Heart left ventricle (tissue), 16 donors: ENCODE measurements around the gene C10orf120. TPM values are rescaled to one million over a fixed set of nuclear protein-coding genes. Genes with fewer than 3 reads are reported as not detected.

Source experiments
- ATAC-seq, 4 donors: fragments of 200-7000 bp; cut with Tn5 transposase; one replicate each; pipeline ENCODE4 v1.9.1; 2020 to 2022; ENCODE audit warnings: moderate library complexity in 4 of 4, mild to moderate bottlenecking in 3 of 4, moderate number of reproducible peaks in 1 of 4
- DNase-seq, 5 donors: peaks; one replicate each; pipeline ENCODE4 v3.0.0-alpha.2; 2020
- H3K27ac ChIP-seq, 12 donors: fragments of 200-600 bp; sonication (generic) in 4 of 12; one replicate each; pipeline versions ENCODE4 v1.5.0 to v1.8.0; 2016 to 2022; ENCODE audit warnings: mild to moderate bottlenecking in 2 of 12
- H3K27me3 ChIP-seq, 9 donors: fragments of 200-600 bp; sonication (generic) in 2 of 9; one replicate each; pipeline versions ENCODE4 v1.5.1 to v1.8.0; 2016 to 2022; ENCODE audit warnings: mild to moderate bottlenecking in 3 of 9
- H3K36me3 ChIP-seq, 9 donors: fragments of 200-600 bp; sonication (generic) in 2 of 9; one replicate each; pipeline versions ENCODE4 v1.5.0 to v1.8.0; 2018 to 2022; ENCODE audit warnings: mild to moderate bottlenecking in 2 of 9
- H3K4me1 ChIP-seq, 12 donors: fragments of 200-600 bp; sonication (generic) in 4 of 12; one replicate each; pipeline versions ENCODE4 v1.5.0 to v1.8.0; 2016 to 2022; ENCODE audit warnings: mild to moderate bottlenecking in 3 of 12
- H3K4me3 ChIP-seq, 12 donors: fragments of 200-600 bp; sonication (generic) in 4 of 12; one replicate each; pipeline versions ENCODE4 v1.5.0 to v1.8.0; 2017 to 2022; ENCODE audit warnings: mild to moderate bottlenecking in 9 of 12, moderate library complexity in 4 of 12
- H3K9me3 ChIP-seq, 12 donors: fragments of 200-600 bp; sonication (generic) in 4 of 12; one replicate each; pipeline versions ENCODE4 v1.5.0 to v1.8.0; 2016 to 2022; ENCODE audit warnings: mild to moderate bottlenecking in 1 of 12
- CTCF ChIP-seq, 12 donors: fragments of 200-600 bp; sonication (generic) in 4 of 12; IDR thresholded peaks; one replicate each; pipeline versions ENCODE4 v1.5.0 to v1.8.0; 2018 to 2022; ENCODE audit warnings: antibody characterized with exemption in 12 of 12, mild to moderate bottlenecking in 5 of 12
- POLR2A ChIP-seq, 2 donors: fragments of 450-650 bp; IDR thresholded peaks; one replicate each; pipeline ENCODE4 v1.6.1; 2017; ENCODE audit warnings: antibody characterized with exemption in 2 of 2, mild to moderate bottlenecking in 2 of 2, moderate library complexity in 2 of 2
- WGBS, 4 donors: extraction: QIAGEN DNeasy Blood & Tissue Kit in 2 of 4; methylation state at CpG; one replicate each; pipeline versions ENCODE4 v1.1.5 to v1.1.7; 2013 to 2018; 5-methylcytosine and 5-hydroxymethylcytosine counted together
- intact Hi-C, 10 donors: fragments of 100-400 bp; cut with DNase I; formaldehyde crosslinking; loops; one replicate each; pipeline versions ENCODE4 v1.11.1 to v1.14.2; 2022
- polyA plus RNA-seq, 2 donors: library from polyadenylated mRNA; stranded (reverse); fragments of 200-250 nt; gene quantifications; one replicate each; pipeline ENCODE4 v1.2.3, GENCODE V29; 2013
- total RNA-seq, 9 donors: library from RNA; depleted of rRNA in 2 of 9; stranded (reverse); fragments of >200 nt in 2 of 9; fragmentation: NEBNext Ultra II Directional in 3 of 9; extraction: Animal tissue kit (Norgen Biotek cat#: 25700) in 3 of 9; gene quantifications; one replicate each; pipeline versions ENCODE4 v1.1.0 to v1.2.4, GENCODE V29; 2016 to 2023
- donor health status: ischemic (EF 13 %, LVEDD 7.1; RV severe dilation, severe dysfunction).
- donor health status: healthy with polysubstance abuse.
- donor health status: DM: no; HTN: yes; CAD: no.
- donor health status: DM: no; HTN: no; CAD: no.
- donor health status: ischemic (EF 25% LVEDD 6.9; RV normal size, moderate dysfunction).
- donor health status: ischemic (EF 25% LVEDD 5.7; RV mildly dilated, moderate dysfunction).
- donor health status: healthy.
- donor health status: DM: yes; HTN: yes; CAD: no.
- donor health status: ischemic (EF 35%, LVEDD 5.7; RV mildly dilated, moderate dysfunction).
- donor health status: nonischemic (EF 11% LVEDD 7.7; RV severe dilation, severe dysfunction).
- donor health status: DM: yes; HTN: yes; CAD: no.
- donor health status: PGD.
- donor health status: ischemic (EF 29% LVEDD 5.4; RV normal size, mild dysfunction).
- donor health status: nonischemic (EF 23%, LVEDD 6.1; RV moderate dilation, normal function).

The C10orf120 gene
- total and polyA plus RNA-seq, 11 donors: not detected

- no peaks in the 10 kb centered on the region for H3K36me3 ChIP-seq
- peaks cover 0 to 41% (median 0%) of the 10 kb centered on the region in 9 donors for H3K27me3 ChIP-seq
- no peak for DNase-seq
- H3K4me1 ChIP-seq: no peaks in the 10 kb centered on the region
- H3K9me3 ChIP-seq: no peaks in the 10 kb centered on the region
- H3K27ac ChIP-seq: no peak overlapping the region
- TF ChIP-seq CTCF (IDR thresholded peaks at IDR 0.05) (no peak), POLR2A (IDR thresholded peaks at IDR 0.05) (no peak)
- intact Hi-C loops: no loop called here
- ATAC-seq: no peak
- 60 to 70% (median 64%) methylated on average over 7 of the region's 7 CpGs for WGBS, 4 donors
- H3K4me3 ChIP-seq: no peak overlapping the region
Measured at GRCh38 chr10:122713091-122713885, 13.6 kb upstream of the C10orf120 start.

GRCh38 chr10:122710576-122710975, 10.9 kb upstream of the C10orf120 start:
- Histone ChIP-seq H3K27ac (no peak overlapping the region), H3K4me3 (no peak overlapping the region), H3K9me3 (no peaks in the 10 kb centered on the region), H3K36me3 (no peaks in the 10 kb centered on the region), H3K4me1 (peaks cover 0 to 10% (median 0%) of the 10 kb centered on the region in 12 donors), H3K27me3 (peaks cover 0 to 33% (median 0%) of the 10 kb centered on the region in 9 donors)
- TF ChIP-seq POLR2A (IDR thresholded peaks at IDR 0.05) (no peak), CTCF (IDR thresholded peaks at IDR 0.05) (no peak)
- 75 to 95% (median 83%) methylated on average over 1 of the region's 1 CpG for WGBS, 4 donors
- intact Hi-C loops: no loop called here
- DNase-seq (no peak), ATAC-seq (no peak)

- TF ChIP-seq POLR2A (IDR thresholded peaks at IDR 0.05) (no peak), CTCF (IDR thresholded peaks at IDR 0.05) (no peak)
- intact Hi-C loops: loop anchor here in 8 of 10 donors (5.0 to 10.0 kb wide), 6 partner anchors 143 to 435 kb away; partner anchors contain the start of genes DMBT1 (in 2 of the 8) and BTBD16 (in 1 of the 8)
- Histone ChIP-seq H3K27ac (no peak overlapping the region), H3K4me1 (peaks cover 0 to 10% (median 0%) of the 10 kb centered on the region in 12 donors), H3K36me3 (no peaks in the 10 kb centered on the region), H3K9me3 (no peaks in the 10 kb centered on the region), H3K27me3 (peaks cover 0 to 27% (median 0%) of the 10 kb centered on the region in 9 donors), H3K4me3 (no peak overlapping the region)
- 56 to 64% (median 59%) methylated on average over 4 of the region's 4 CpGs for WGBS, 4 donors
- ATAC-seq (no peak), DNase-seq (no peak)
Measured at GRCh38 chr10:122709971-122710370, 10.3 kb upstream of the C10orf120 start.

GRCh38 chr10:122707535-122707934, 7.9 kb upstream of the C10orf120 start:
- Histone ChIP-seq H3K9me3 (no peaks in the 10 kb centered on the region), H3K27me3 (peaks cover 0 to 10% (median 0%) of the 10 kb centered on the region in 9 donors), H3K4me1 (peaks cover 0 to 10% (median 0%) of the 10 kb centered on the region in 12 donors), H3K4me3 (no peak overlapping the region), H3K36me3 (no peaks in the 10 kb centered on the region), H3K27ac (no peak overlapping the region)
- 61 to 66% (median 62%) methylated on average over 6 to 9 of the region's 9 CpGs for WGBS, 4 donors
- DNase-seq (no peak), ATAC-seq (peak in 1 of 4 donors; percentile 56)
- intact Hi-C loops: loop anchor here in 8 of 10 donors (5.0 to 10.0 kb wide), 6 partner anchors 140 to 433 kb away; partner anchors contain the start of genes DMBT1 (in 2 of the 8) and BTBD16 (in 1 of the 8)
- TF ChIP-seq CTCF (IDR thresholded peaks at IDR 0.05) (no peak), POLR2A (IDR thresholded peaks at IDR 0.05) (no peak)
